Superior temporal gyrus (tissue), 1 donor: ENCODE results near the gene SLC41A1.

Source experiments
- DNase-seq: peaks from one replicate; pipeline ENCODE4 v3.0.0-alpha.2; 2016; ENCODE audit errors: extremely low spot score

SLC41A1 gene

GRCh38 chr1:205754857-205755256 lies 58.1 kb downstream of the SLC41A1 start:
- DNase-seq = no peak

GRCh38 chr1:205751036-205751651 lies 61.9 kb downstream of the SLC41A1 start:
- DNase-seq = no peak

- DNase-seq = peak; percentile 99
Observed at GRCh38 chr1:205750138-205751035, 62.6 kb downstream of the SLC41A1 start, which contains the start of gene NUCKS1. NUCKS1 (minus strand) TSS chr1:205750182; CDS start chr1:205749973, 209 bp downstream.

- peak; percentile 88 for DNase-seq
Observed at GRCh38 chr1:205749234-205750137, 63.5 kb downstream of the SLC41A1 start.

GRCh38 chr1:205748403-205749233 lies 64.4 kb downstream of the SLC41A1 start:
- DNase-seq = peak; percentile 79

GRCh38 chr1:205746757-205747412 lies 66.1 kb downstream of the SLC41A1 start:
- no peak for DNase-seq

GRCh38 chr1:205744403-205744802 lies 68.6 kb downstream of the SLC41A1 start:
- no peak for DNase-seq

GRCh38 chr1:205743977-205744376 lies 69.0 kb downstream of the SLC41A1 start:
- DNase-seq = no peak

GRCh38 chr1:205741681-205742080 lies 71.3 kb downstream of the SLC41A1 start:
- DNase-seq = no peak

GRCh38 chr1:205739348-205740160 lies 73.4 kb downstream of the SLC41A1 start:
- no peak for DNase-seq
